GM12878 (cell line): ENCODE measurements around the gene CTXN1. TPM values are rescaled to one million over a fixed set of nuclear protein-coding genes. Genes with fewer than 3 reads are reported as not detected.

Source experiments
- ASH2L ChIP-seq: fragments of 300-600, 200-600 bp; sonication (generic); IDR thresholded peaks from 2 replicates; pipeline ENCODE4 v1.6.1; 2017; ENCODE audit warnings: low read depth, mild to moderate bottlenecking, borderline replicate concordance
- BACH1 ChIP-seq: fragments of 450-650 bp; IDR thresholded peaks from 2 replicates; pipeline ENCODE4 v1.6.1; 2017; ENCODE audit warnings: mild to moderate bottlenecking, borderline replicate concordance
- CHD2 ChIP-seq: IDR thresholded peaks from 2 replicates; pipeline ENCODE4 v1.6.1; 2011; ENCODE audit warnings: low read depth, low read length, improper control_type of control experiment, borderline replicate concordance
- CREB1 ChIP-seq: IDR thresholded peaks from 2 replicates; pipeline ENCODE4 v1.6.1; 2012; ENCODE audit warnings: low read depth, mild to moderate bottlenecking, inconsistent platforms
- ESRRA ChIP-seq: IDR thresholded peaks from 2 replicates; pipeline ENCODE4 v1.6.1; 2012; ENCODE audit warnings: mild to moderate bottlenecking, low read length, improper control_type of control experiment
- HDGF ChIP-seq: fragments of 450-650 bp; IDR thresholded peaks from 2 replicates; pipeline ENCODE4 v1.6.1; 2016; ENCODE audit warnings: antibody characterized with exemption
- IRF4 ChIP-seq: IDR thresholded peaks from 2 replicates; pipeline ENCODE4 v1.6.1; 2011; ENCODE audit warnings: low read depth, low read length
- IRF5 ChIP-seq: fragments of 450-650 bp; IDR thresholded peaks from 2 replicates; pipeline ENCODE4 v1.6.1; 2017; ENCODE audit warnings: borderline replicate concordance
- MEF2A ChIP-seq: IDR thresholded peaks from 2 replicates; pipeline ENCODE4 v1.6.1; 2011; ENCODE audit warnings: low read depth, mild to moderate bottlenecking, low read length, moderate library complexity; ENCODE audit not compliant: insufficient read depth
- MLLT1 ChIP-seq: fragments of 450-650 bp; IDR thresholded peaks from 2 replicates; pipeline ENCODE4 v1.6.1; 2016; ENCODE audit warnings: mild to moderate bottlenecking
- MYB ChIP-seq: fragments of 150-350 bp; IDR thresholded peaks from 2 replicates; pipeline ENCODE4 v1.6.1; 2014; ENCODE audit warnings: mild to moderate bottlenecking, low read depth, low read length, borderline replicate concordance
- MYC ChIP-seq: IDR thresholded peaks from 2 replicates; pipeline ENCODE4 v1.6.1; 2011; ENCODE audit warnings: mild to moderate bottlenecking, low read length, moderate library complexity, inconsistent platforms; ENCODE audit not compliant: insufficient read depth, insufficient replicate concordance, insufficient read length, severe bottlenecking
- NBN ChIP-seq: fragments of 450-650 bp; IDR thresholded peaks from 2 replicates; pipeline ENCODE4 v1.6.1; 2016
- NR2C1 ChIP-seq: fragments of 450-650 bp; IDR thresholded peaks from 2 replicates; pipeline ENCODE4 v1.6.1; 2017; ENCODE audit warnings: antibody characterized with exemption, mild to moderate bottlenecking, moderate library complexity
- NR2F1 ChIP-seq: fragments of 450-650 bp; conservative IDR thresholded peaks from 2 replicates; pipeline ENCODE4 v1.6.1; 2017; ENCODE audit warnings: mild to moderate bottlenecking
- NRF1 ChIP-seq: conservative IDR thresholded peaks from 2 replicates; pipeline ENCODE4 v1.6.1; 2011; ENCODE audit warnings: mild to moderate bottlenecking, low read depth, low read length, improper control_type of control experiment
- POLR2A ChIP-seq: IDR thresholded peaks from 2 replicates; pipeline ENCODE4 v1.6.1; 2011; ENCODE audit warnings: low read depth, mild to moderate bottlenecking, low read length
- RAD51 ChIP-seq: fragments of 450-650 bp; IDR thresholded peaks from 2 replicates; pipeline ENCODE4 v1.6.1; 2016; ENCODE audit warnings: moderate library complexity, mild to moderate bottlenecking, inconsistent platforms
- RUNX3 ChIP-seq: IDR thresholded peaks from 2 replicates; pipeline ENCODE4 v1.6.1; 2012; ENCODE audit warnings: low read length, inconsistent platforms
- SIX5 ChIP-seq: IDR thresholded peaks from 2 replicates; pipeline ENCODE4 v1.6.1; 2011; ENCODE audit warnings: mild to moderate bottlenecking, low read depth, low read length, moderate library complexity; ENCODE audit not compliant: severe bottlenecking
- SMARCA5 ChIP-seq: fragments of 450-650 bp; IDR thresholded peaks from 2 replicates; pipeline ENCODE4 v1.6.1; 2017; ENCODE audit warnings: mild to moderate bottlenecking
- SMC3 ChIP-seq: IDR thresholded peaks from 2 replicates; pipeline ENCODE4 v1.6.1; 2011; ENCODE audit warnings: low read length, improper control_type of control experiment, borderline replicate concordance
- SP1 ChIP-seq: IDR thresholded peaks from one replicate; pipeline ENCODE4 v1.6.1; 2011; ENCODE audit warnings: low read depth, low read length
- SPI1 ChIP-seq: IDR thresholded peaks from 2 replicates; pipeline ENCODE4 v1.6.1; 2011; ENCODE audit warnings: low read depth, mild to moderate bottlenecking, low read length, moderate library complexity, borderline replicate concordance; ENCODE audit not compliant: insufficient read depth
- SRF ChIP-seq, 2 experiments: IDR thresholded peaks; 2 replicates each; pipeline ENCODE4 v1.6.1; 2011; ENCODE audit warnings: low read depth in 2 of 2, low read length in 2 of 2, mild to moderate bottlenecking in 1 of 2, moderate library complexity in 1 of 2
- YY1 ChIP-seq: IDR thresholded peaks from 2 replicates; pipeline ENCODE4 v1.6.1; 2011; ENCODE audit warnings: low read depth, mild to moderate bottlenecking, low read length
- ZBTB33 ChIP-seq: fragments of 450-650 bp; IDR thresholded peaks from 2 replicates; pipeline ENCODE4 v1.6.1; 2017; ENCODE audit warnings: mild to moderate bottlenecking
- ZNF217 ChIP-seq: fragments of 450-650 bp; IDR thresholded peaks from 2 replicates; pipeline ENCODE4 v1.6.1; 2017; ENCODE audit warnings: antibody characterized with exemption, mild to moderate bottlenecking
- ZNF622 ChIP-seq: fragments of 450-650 bp; IDR thresholded peaks from 2 replicates; pipeline ENCODE4 v1.6.1; 2017; ENCODE audit warnings: mild to moderate bottlenecking, inconsistent platforms
- polyA plus RNA-seq, 11 experiments: library from polyadenylated mRNA; depleted of rRNA in 4 of 11; unstranded in 6 of 11; stranded (reverse) in 5 of 11; fragments of >200 nt; fragmentation: Nextera tagmentation in 4 of 11; fragmentation: Illumina TruSeq in 1 of 11; extraction: Ambion mirVana in 4 of 11; extraction: Trizol in 1 of 11; gene quantifications; 1 replicate in 1 of 11; 2 replicates in 10 of 11; pipeline versions ENCODE4 v1.2.1 to v1.2.3, GENCODE V29; 2011 to 2016; ENCODE audit warnings: inconsistent platforms in 2 of 11, missing spikeins in 2 of 11, low read depth in 1 of 11
- total RNA-seq, 4 experiments: library from RNA; depleted of rRNA in 3 of 4; stranded (reverse); fragments of >200 nt in 3 of 4; fragmentation: Illumina TruSeq in 1 of 4; extraction: Trizol in 1 of 4; gene quantifications; 2 replicates each; pipeline versions ENCODE4 v1.2.1 to v1.2.3, GENCODE V29; 2013 to 2021

The CTXN1 gene
- total and polyA plus RNA-seq, 10 of the 15 experiments (the other 5 are each of a cell fraction or from before 2014, with no cell fraction given): 0.04 to 1.0 (median 0.38) TPM; not detected in 4

GRCh38 chr19:7919610-7920518 is 6.1 kb downstream of the CTXN1 start, which contains the start of gene SNAPC2 (continued):
- TF ChIP-seq SMARCA5 (peak; percentile 62; the same call in 1 of the 2 replicates), ZNF622 (no peak), NR2F1 (no peak; the same call in none of the 2 replicates), NBN (peak; percentile 20; the same call in 1 of the 2 replicates), RUNX3 (peak; percentile 64), MYB (no peak), CREB1 (peak; percentile 67), ZBTB33 (no peak), NRF1 (no peak), SIX5 (no peak), SPI1 (no peak), NR2C1 (peak; percentile 45), IRF5 (no peak), RAD51 (no peak), ESRRA (no peak), HDGF (no peak), ASH2L (no peak), SP1 (peak; percentile 70), IRF4 (no peak), ZNF217 (no peak), MYC (no peak), SRF (IDR thresholded peaks at IDR 0.05; ENCODE audit: low read depth in 2 of 2, low read length in 2 of 2) (no peak), CHD2 (peak; percentile 77; the same call in 1 of the 2 replicates), SMC3 (no peak), POLR2A (peak; percentile 61; the same call in 1 of the 2 replicates), YY1 (no peak), MLLT1 (no peak), MEF2A (no peak), BACH1 (peak; percentile 49; the same call in 1 of the 2 replicates)
